ENCODE results near the gene TRIM67.

DNA sequence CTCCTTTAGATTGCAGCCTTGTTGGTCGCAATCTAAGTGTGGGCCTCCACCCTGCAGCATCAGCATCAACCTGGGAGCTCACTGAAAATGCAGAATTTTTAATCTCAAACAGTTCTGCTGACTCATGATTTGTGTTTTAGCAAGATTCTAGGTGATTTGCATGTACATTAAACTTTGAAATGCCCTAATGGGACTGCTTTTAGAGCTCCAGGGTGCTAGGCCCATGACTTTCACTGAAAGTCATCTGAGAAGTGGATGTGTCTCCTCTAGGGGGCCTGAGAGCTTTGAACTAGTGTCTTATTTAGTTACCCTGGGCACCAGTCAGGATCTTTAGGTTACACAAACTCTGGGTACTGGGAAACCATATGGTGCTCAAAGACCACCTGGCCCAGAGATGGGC, 9.0 kb downstream of the TRIM67 start:
- TF ChIP-seq, protein P1, sequence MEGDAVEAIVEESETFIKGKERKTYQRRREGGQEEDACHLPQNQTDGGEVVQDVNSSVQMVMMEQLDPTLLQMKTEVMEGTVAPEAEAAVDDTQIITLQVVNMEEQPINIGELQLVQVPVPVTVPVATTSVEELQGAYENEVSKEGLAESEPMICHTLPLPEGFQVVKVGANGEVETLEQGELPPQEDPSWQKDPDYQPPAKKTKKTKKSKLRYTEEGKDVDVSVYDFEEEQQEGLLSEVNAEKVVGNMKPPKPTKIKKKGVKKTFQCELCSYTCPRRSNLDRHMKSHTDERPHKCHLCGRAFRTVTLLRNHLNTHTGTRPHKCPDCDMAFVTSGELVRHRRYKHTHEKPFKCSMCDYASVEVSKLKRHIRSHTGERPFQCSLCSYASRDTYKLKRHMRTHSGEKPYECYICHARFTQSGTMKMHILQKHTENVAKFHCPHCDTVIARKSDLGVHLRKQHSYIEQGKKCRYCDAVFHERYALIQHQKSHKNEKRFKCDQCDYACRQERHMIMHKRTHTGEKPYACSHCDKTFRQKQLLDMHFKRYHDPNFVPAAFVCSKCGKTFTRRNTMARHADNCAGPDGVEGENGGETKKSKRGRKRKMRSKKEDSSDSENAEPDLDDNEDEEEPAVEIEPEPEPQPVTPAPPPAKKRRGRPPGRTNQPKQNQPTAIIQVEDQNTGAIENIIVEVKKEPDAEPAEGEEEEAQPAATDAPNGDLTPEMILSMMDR (tag by site-specific recombination; IDR thresholded peaks at IDR 0.05) = no peak
- TF ChIP-seq REPIN1 (tag by site-specific recombination; IDR thresholded peaks at IDR 0.05; ENCODE audit: low read depth) (no peak), SETDB1 (IDR thresholded peaks at IDR 0.05; ENCODE audit: insufficient read length, low read length) (no peak), ZNF404 (tag by site-specific recombination; IDR thresholded peaks at IDR 0.05) (no peak), ZNF670 (tag by site-specific recombination; IDR thresholded peaks at IDR 0.05; ENCODE audit: low read depth) (no peak), ZNF426 (tag by site-specific recombination; IDR thresholded peaks at IDR 0.05) (no peak), ZEB2 (tag by site-specific recombination; IDR thresholded peaks at IDR 0.05) (no peak), ZNF239 (tag by site-specific recombination; IDR thresholded peaks at IDR 0.05) (no peak)
